Gastrocnemius medialis (tissue), 4 donors: ENCODE measurements around the gene KNDC1.

Experiments used
- CTCF ChIP-seq, 5 experiments: fragments of 450-650 bp in 3 of 5; fragments of 200-600 bp in 2 of 5; sonication (generic) in 2 of 5; IDR thresholded peaks in 4 of 5; conservative IDR thresholded peaks in 1 of 5; 1 replicate in 4 of 5; 2 replicates in 1 of 5; pipeline ENCODE4 v1.5.1; 2016 to 2019; ENCODE audit warnings: antibody characterized with exemption in 5 of 5, mild to moderate bottlenecking in 3 of 5, moderate library complexity in 3 of 5
- POLR2A ChIP-seq, 2 donors: fragments of 450-650 bp; IDR thresholded peaks; one replicate each; pipeline ENCODE4 v1.6.1; 2017; ENCODE audit warnings: antibody characterized with exemption in 2 of 2, mild to moderate bottlenecking in 2 of 2, moderate library complexity in 2 of 2

DNA sequence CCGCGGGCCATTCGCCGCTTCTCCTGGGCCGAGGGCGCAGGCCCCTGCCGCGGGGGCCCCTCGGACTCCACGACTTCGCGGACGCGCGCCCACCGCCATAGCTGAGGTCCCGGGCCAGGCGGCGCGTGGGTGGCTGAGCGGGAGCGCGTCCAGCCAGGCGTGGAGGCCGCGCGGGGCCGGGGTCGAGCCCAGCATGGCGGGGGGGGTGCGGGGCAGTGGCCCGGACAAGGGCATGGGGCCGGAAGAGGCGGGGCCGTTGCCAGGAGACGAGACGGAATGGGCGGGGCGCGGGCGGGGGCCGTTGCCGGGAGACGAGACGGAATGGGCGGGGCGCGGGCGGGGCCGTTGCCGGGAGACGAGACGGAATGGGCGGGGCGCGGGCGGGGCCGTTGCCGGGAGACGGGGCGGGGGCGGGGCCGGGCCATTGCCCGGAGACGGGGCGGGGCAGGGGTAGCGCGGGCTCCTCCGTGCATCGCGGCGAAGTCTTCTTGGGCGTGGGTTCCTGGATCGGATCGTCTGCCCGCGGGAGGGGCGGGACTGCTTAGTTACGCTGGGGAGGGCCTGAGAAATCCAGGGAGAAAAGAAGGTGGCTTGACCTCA lies 101.8 kb downstream of the KNDC1 start:
- TF ChIP-seq POLR2A (IDR thresholded peaks at IDR 0.05): peak; percentile 64 to 69
- TF ChIP-seq CTCF (IDR thresholded peaks at IDR 0.05 in 4 of 5, conservative IDR thresholded peaks at IDR 0.05 in 1 of 5): no peak
